SH-SY5Y (cell line): Measurements from ENCODE around the gene SDHB.

Experiments used
- GATA2 ChIP-seq: IDR thresholded peaks from 2 replicates; pipeline ENCODE4 v1.6.1; 2011; ENCODE audit warnings: mild to moderate bottlenecking, low read depth, low read length
- GATA3 ChIP-seq: IDR thresholded peaks from 2 replicates; pipeline ENCODE4 v1.6.1; 2011; ENCODE audit warnings: low read depth, mild to moderate bottlenecking, low read length, moderate library complexity

GRCh38 chr1:17011439-17012307 lies 42.2 kb downstream of the SDHB start, which contains the start of gene ATP13A2:
- TF ChIP-seq GATA2 (no peak), GATA3 (no peak)
